GM23248 (cell line): ENCODE results near the gene KREMEN1. TPM values are rescaled to one million over a fixed set of nuclear protein-coding genes. Genes with fewer than 3 reads are reported as not detected.

Experiments
- DNase-seq: peaks from one replicate; pipeline ENCODE4 v3.0.0-alpha.2; 2015
- H2AFZ ChIP-seq: fragments of 200-600 bp; sonication (generic); 2 replicates; pipeline ENCODE4 v1.6.1; 2016; ENCODE audit warnings: antibody characterized with exemption
- H3F3A ChIP-seq: fragments of 200-600 bp; sonication (generic); 2 replicates; pipeline ENCODE4 v1.6.1; 2016; ENCODE audit warnings: mild to moderate bottlenecking, antibody characterized with exemption, mixed run types; ENCODE audit not compliant: insufficient read depth
- H3K27ac ChIP-seq: fragments of 200-600 bp; sonication (generic); 2 replicates; pipeline ENCODE4 v1.5.1; 2016; ENCODE audit warnings: mild to moderate bottlenecking
- H3K27me3 ChIP-seq: fragments of 200-600 bp; sonication (generic); replicated peaks from 2 replicates; pipeline ENCODE4 v1.6.1; 2016; ENCODE audit warnings: mild to moderate bottlenecking; ENCODE audit not compliant: insufficient read depth
- H3K36me3 ChIP-seq: fragments of 200-600 bp; sonication (generic); 2 replicates; pipeline ENCODE4 v1.6.1; 2016; ENCODE audit warnings: low read depth, mild to moderate bottlenecking
- H3K4me1 ChIP-seq: fragments of 200-600 bp; sonication (generic); 2 replicates; pipeline ENCODE4 v1.6.1; 2016; ENCODE audit warnings: mild to moderate bottlenecking; ENCODE audit not compliant: insufficient read depth
- H3K4me2 ChIP-seq: fragments of 200-600 bp; sonication (generic); one replicate; pipeline ENCODE4 v1.6.1; 2016; ENCODE audit warnings: mild to moderate bottlenecking; ENCODE audit not compliant: unreplicated experiment
- H3K4me3 ChIP-seq: fragments of 200-600 bp; sonication (generic); 2 replicates; pipeline ENCODE4 v1.5.1; 2016; ENCODE audit warnings: mild to moderate bottlenecking
- H3K79me2 ChIP-seq: fragments of 200-600 bp; sonication (generic); 2 replicates; pipeline ENCODE4 v1.6.1; 2016; ENCODE audit warnings: mild to moderate bottlenecking; ENCODE audit not compliant: insufficient read depth
- H3K9ac ChIP-seq: fragments of 200-600 bp; sonication (generic); 2 replicates; pipeline ENCODE4 v1.6.1; 2016; ENCODE audit warnings: mild to moderate bottlenecking
- H3K9me2 ChIP-seq: fragments of 200-600 bp; sonication (generic); 2 replicates; pipeline ENCODE4 v1.6.1; 2016; ENCODE audit warnings: mixed run types, mild to moderate bottlenecking, moderate library complexity; ENCODE audit not compliant: insufficient read depth
- H3K9me3 ChIP-seq: fragments of 200-600 bp; sonication (generic); one replicate; pipeline ENCODE4 v1.6.1; 2017; ENCODE audit warnings: low read depth
- H4K20me1 ChIP-seq: fragments of 200-600 bp; sonication (generic); 2 replicates; pipeline ENCODE4 v1.6.0; 2016; ENCODE audit not compliant: insufficient read depth
- EZH2 ChIP-seq: fragments of 200-600 bp; sonication (generic); IDR thresholded peaks from 2 replicates; pipeline ENCODE4 v1.6.1; 2018; ENCODE audit warnings: antibody characterized with exemption, mild to moderate bottlenecking; ENCODE audit not compliant: insufficient read depth, poor library complexity, severe bottlenecking
- EZH2phosphoT487 ChIP-seq: fragments of 200-600 bp; sonication (generic); IDR thresholded peaks from 2 replicates; pipeline ENCODE4 v1.6.1; 2018; ENCODE audit warnings: antibody characterized with exemption, moderate library complexity, mild to moderate bottlenecking, low read depth; ENCODE audit not compliant: insufficient read depth
- whole genome bisulfite sequencing, 2 experiments: methylation state at CpG; one replicate each; pipeline ENCODE4 v1.1.6; 2015 to 2017; ENCODE audit warnings: low lambda C conversion rate in 2 of 2, low coverage in 1 of 2; ENCODE audit errors: missing lambda C conversion rate in 2 of 2; 5-methylcytosine and 5-hydroxymethylcytosine counted together
- in situ Hi-C: fragments of 300-500 bp; cut with MboI; formaldehyde crosslinking; loops from 2 replicates; pipeline ENCODE4 v1.15.0; 2020
- polyA plus RNA-seq: library from polyadenylated mRNA; unstranded; fragments of >200 nt; fragmentation: Nextera tagmentation; extraction: Ambion mirVana; gene quantifications from 2 replicates; pipeline ENCODE4 v1.2.1, GENCODE V29; 2016
- total RNA-seq: library from RNA; depleted of rRNA; stranded (reverse); fragments of >200 nt; shearing (Covaris generic); gene quantifications from 2 replicates; pipeline ENCODE4 v1.2.3, GENCODE V29; 2014

The KREMEN1 gene
- total and polyA plus RNA-seq, 2 experiments from 2014 or later = 4.3 to 4.4 TPM

DNA sequence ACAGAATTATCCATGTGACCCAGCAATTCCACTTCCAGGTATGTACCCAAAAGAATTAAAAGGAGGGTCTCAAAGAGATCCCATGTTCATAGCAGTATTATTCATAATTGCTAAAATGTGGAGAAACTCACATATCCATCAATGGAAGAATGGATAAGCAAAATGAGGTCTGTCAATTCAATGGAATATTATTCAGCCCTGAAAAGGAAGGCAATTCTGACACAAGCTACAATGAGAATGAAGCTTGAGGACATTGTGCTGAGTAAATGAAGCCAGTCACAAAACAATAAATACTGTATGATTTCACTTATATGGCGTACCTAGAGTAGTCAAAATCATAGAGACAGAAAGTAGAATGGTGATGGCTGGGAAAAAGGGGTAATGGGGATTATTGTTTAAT, 113.5 kb downstream of the KREMEN1 start:
- H3K36me3 ChIP-seq = no peaks in the 10 kb centered on the region
- H4K20me1 ChIP-seq = no peaks in the 10 kb centered on the region
- H3K4me1 ChIP-seq = no peaks in the 10 kb centered on the region
- 79 to 81% methylated on average over 1 of the region's 1 CpG for WGBS, 2 experiments
- H3K9ac ChIP-seq = no peak overlapping the region
- no peak for TF ChIP-seq EZH2
- no peak for TF ChIP-seq EZH2phosphoT487
- in situ Hi-C loops = no loop called here
- H3K79me2 ChIP-seq = no peaks in the 10 kb centered on the region
- no peak for DNase-seq
- no peak overlapping the region for H3K27ac ChIP-seq
- no peak overlapping the region for H3K4me3 ChIP-seq
- no peaks in the 10 kb centered on the region for H3K9me2 ChIP-seq
- peaks cover 9% of the 10 kb centered on the region; the same call in 1 of the 2 replicates for H3K27me3 ChIP-seq
- no peaks in the 10 kb centered on the region for H3F3A ChIP-seq
- H3K9me3 ChIP-seq = no peaks in the 10 kb centered on the region
- no peak overlapping the region for H3K4me2 ChIP-seq
- H2AFZ ChIP-seq = no peak overlapping the region

DNA sequence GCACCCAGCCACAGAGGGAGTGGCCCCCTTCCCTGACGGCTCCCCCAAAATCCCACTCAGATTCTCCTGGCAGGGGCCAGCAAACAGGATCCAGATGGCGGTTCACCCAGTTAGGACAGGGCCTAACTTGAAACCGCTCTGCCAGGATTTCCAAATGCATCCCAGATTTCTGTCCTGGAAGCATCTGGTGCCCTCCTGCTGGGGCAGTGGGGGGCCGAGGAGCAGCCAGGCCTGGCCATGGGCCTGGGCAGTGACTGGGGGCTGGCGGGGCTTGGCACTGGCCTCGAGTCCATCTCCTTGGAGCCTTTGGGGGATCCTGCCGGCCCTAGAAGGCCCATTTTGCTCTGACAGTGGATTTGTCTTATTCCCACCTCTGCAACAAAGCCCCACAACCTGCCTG, 115.0 kb downstream of the KREMEN1 start:
- H3K36me3 ChIP-seq = no peaks in the 10 kb centered on the region
- H3K27me3 ChIP-seq = peaks cover 19% of the 10 kb centered on the region
- H2AFZ ChIP-seq = no peak overlapping the region
- H3K4me3 ChIP-seq = no peak overlapping the region
- H3K27ac ChIP-seq = no peak overlapping the region
- no peak overlapping the region for H3K9ac ChIP-seq
- H3K9me3 ChIP-seq = no peaks in the 10 kb centered on the region
- no peaks in the 10 kb centered on the region for H3F3A ChIP-seq
- H4K20me1 ChIP-seq = no peaks in the 10 kb centered on the region
- WGBS, 2 experiments = 22 to 27% methylated on average over 7 of the region's 7 CpGs
- H3K4me1 ChIP-seq = no peaks in the 10 kb centered on the region
- no peak overlapping the region for H3K4me2 ChIP-seq
- H3K79me2 ChIP-seq = no peaks in the 10 kb centered on the region
- TF ChIP-seq EZH2phosphoT487 (no peak), EZH2 (no peak)
- H3K9me2 ChIP-seq = no peaks in the 10 kb centered on the region
- DNase-seq = no peak
- in situ Hi-C loops = no loop called here

DNA sequence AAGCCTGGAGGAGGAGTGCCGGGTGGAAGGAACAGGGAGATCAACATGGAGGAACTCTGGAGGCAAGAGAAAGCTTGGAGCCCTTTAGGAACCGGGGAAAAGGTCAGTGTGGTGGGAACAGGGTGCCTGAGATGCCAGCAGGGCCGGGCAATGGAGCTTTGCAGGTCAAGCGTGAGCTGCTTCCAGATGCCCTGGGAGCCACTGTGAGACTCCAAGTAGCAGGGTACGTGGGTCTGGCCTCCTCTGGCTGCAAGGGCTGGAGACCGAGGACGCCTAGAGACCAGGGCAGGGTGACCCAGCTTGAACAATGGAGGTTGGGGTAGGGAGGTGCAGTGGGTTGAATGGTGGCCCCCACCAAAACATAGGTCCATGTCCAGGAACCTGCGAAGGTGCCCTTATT, 117.2 kb downstream of the KREMEN1 start:
- Histone ChIP-seq H3K79me2 (no peaks in the 10 kb centered on the region), H3K9ac (no peak overlapping the region), H3F3A (no peaks in the 10 kb centered on the region), H3K4me1 (no peaks in the 10 kb centered on the region), H3K4me2 (no peak overlapping the region), H3K27ac (no peak overlapping the region), H3K27me3 (peaks cover 19% of the 10 kb centered on the region), H3K36me3 (no peaks in the 10 kb centered on the region), H2AFZ (no peak overlapping the region), H3K9me3 (no peaks in the 10 kb centered on the region), H4K20me1 (no peaks in the 10 kb centered on the region), H3K9me2 (no peaks in the 10 kb centered on the region), H3K4me3 (no peak overlapping the region)
- TF ChIP-seq EZH2 = no peak
- no peak for TF ChIP-seq EZH2phosphoT487
- DNase-seq = no peak
- WGBS, 2 experiments = 75 to 78% methylated on average over 8 of the region's 8 CpGs
- in situ Hi-C loops = no loop called here

- 34 to 37% methylated on average over 10 of the region's 10 CpGs for WGBS, 2 experiments
- H3K4me3 ChIP-seq = no peak overlapping the region
- no peaks in the 10 kb centered on the region for H3K4me1 ChIP-seq
- TF ChIP-seq EZH2phosphoT487 (no peak), EZH2 (no peak)
- no peaks in the 10 kb centered on the region for H3K79me2 ChIP-seq
- H3K9me3 ChIP-seq = no peaks in the 10 kb centered on the region
- no peaks in the 10 kb centered on the region for H3F3A ChIP-seq
- H2AFZ ChIP-seq = no peak overlapping the region
- H3K27ac ChIP-seq = no peak overlapping the region
- no peak overlapping the region for H3K4me2 ChIP-seq
- in situ Hi-C loops = no loop called here
- peak; percentile 41 for DNase-seq
- peaks cover 19% of the 10 kb centered on the region for H3K27me3 ChIP-seq
- no peaks in the 10 kb centered on the region for H3K9me2 ChIP-seq
- no peaks in the 10 kb centered on the region for H3K36me3 ChIP-seq
- H3K9ac ChIP-seq = no peak overlapping the region
- H4K20me1 ChIP-seq = no peaks in the 10 kb centered on the region
These were observed 118.1 kb downstream of the KREMEN1 start for GRCh38 chr22:29190918-29191317.

DNA sequence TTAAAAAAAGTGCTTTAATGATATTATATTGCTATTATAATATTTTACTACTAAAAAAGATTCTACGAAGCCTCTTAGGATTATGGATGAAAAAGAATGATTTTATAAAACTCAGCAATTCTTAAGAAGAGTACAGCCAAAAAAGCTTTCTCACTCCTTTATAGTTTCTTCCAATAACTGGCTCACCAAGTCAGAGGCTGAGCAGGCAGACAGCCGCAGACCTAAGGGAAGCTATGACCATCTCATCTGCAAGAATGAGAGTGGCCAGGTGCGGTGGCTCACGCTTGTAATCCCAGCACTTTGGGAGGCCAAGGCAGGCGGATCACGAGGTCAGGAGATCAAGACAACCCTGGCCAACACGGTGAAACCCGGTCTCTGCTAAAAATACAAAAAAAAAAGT, 120.2 kb downstream of the KREMEN1 start:
- no peak for TF ChIP-seq EZH2
- TF ChIP-seq EZH2phosphoT487 = no peak
- Histone ChIP-seq H3F3A (no peaks in the 10 kb centered on the region), H3K27ac (no peak overlapping the region)

More for the DNA sequence above, 120.2 kb downstream of the KREMEN1 start:
- Histone ChIP-seq H3K9me2 (no peaks in the 10 kb centered on the region), H3K4me2 (no peak overlapping the region), H3K9ac (no peak overlapping the region), H3K4me3 (no peak overlapping the region), H3K79me2 (no peaks in the 10 kb centered on the region), H3K36me3 (no peaks in the 10 kb centered on the region), H3K4me1 (no peaks in the 10 kb centered on the region), H2AFZ (no peak overlapping the region), H3K27me3 (peaks cover 24% of the 10 kb centered on the region), H3K9me3 (no peaks in the 10 kb centered on the region), H4K20me1 (no peaks in the 10 kb centered on the region)
- in situ Hi-C loops = no loop called here
- whole genome bisulfite sequencing, 2 experiments = 14 to 20% methylated on average over 8 of the region's 8 CpGs
- no peak for DNase-seq
